Mammary epithelial cell (primary cell): ENCODE measurements around the gene DMD.

Experiments
- EZH2 ChIP-seq: IDR thresholded peaks from 2 replicates; pipeline ENCODE4 v1.6.1; 2012; ENCODE audit warnings: low read length, inconsistent platforms, borderline replicate concordance
- TF ChIP-seq, protein P1 (sequence below), 2 donors: IDR thresholded peaks in 1 of 2; conservative IDR thresholded peaks in 1 of 2; 2 replicates each; pipeline ENCODE4 v1.5.1; 2011 to 2012; ENCODE audit warnings: inconsistent platforms in 2 of 2, low read length in 2 of 2, mild to moderate bottlenecking in 2 of 2, control low read depth in 1 of 2, low read depth in 1 of 2; ENCODE audit not compliant: insufficient read depth in 1 of 2; ENCODE audit errors: extremely low read depth in 1 of 2

DNA sequence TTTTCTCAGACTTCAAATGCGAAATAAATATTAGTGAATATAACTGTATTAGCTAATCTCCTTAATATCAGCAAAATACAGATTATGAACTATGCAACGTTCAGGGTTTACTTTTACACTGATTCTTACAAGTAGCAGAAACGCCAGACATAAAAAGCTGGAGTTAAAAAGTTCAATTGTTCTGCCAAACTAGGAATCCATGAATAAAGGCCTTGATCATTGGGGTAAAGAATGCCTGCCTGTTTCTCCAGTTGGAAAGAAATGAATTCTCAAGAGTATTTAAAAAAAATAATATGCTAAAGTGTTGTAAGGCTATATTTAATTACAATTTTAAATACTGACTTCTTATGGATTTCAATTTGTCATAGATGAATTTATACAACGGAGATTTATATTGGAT lies 612.2 kb downstream of the DMD start:
- TF ChIP-seq, protein P1, sequence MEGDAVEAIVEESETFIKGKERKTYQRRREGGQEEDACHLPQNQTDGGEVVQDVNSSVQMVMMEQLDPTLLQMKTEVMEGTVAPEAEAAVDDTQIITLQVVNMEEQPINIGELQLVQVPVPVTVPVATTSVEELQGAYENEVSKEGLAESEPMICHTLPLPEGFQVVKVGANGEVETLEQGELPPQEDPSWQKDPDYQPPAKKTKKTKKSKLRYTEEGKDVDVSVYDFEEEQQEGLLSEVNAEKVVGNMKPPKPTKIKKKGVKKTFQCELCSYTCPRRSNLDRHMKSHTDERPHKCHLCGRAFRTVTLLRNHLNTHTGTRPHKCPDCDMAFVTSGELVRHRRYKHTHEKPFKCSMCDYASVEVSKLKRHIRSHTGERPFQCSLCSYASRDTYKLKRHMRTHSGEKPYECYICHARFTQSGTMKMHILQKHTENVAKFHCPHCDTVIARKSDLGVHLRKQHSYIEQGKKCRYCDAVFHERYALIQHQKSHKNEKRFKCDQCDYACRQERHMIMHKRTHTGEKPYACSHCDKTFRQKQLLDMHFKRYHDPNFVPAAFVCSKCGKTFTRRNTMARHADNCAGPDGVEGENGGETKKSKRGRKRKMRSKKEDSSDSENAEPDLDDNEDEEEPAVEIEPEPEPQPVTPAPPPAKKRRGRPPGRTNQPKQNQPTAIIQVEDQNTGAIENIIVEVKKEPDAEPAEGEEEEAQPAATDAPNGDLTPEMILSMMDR (conservative IDR thresholded peaks at IDR 0.05 in 1 of 2, IDR thresholded peaks at IDR 0.05 in 1 of 2; ENCODE audit: extremely low read depth in 1 of 2, insufficient read depth in 1 of 2, low read depth in 1 of 2, low read length in 2 of 2), result no peak
- no peak for TF ChIP-seq EZH2
